SK-N-SH (cell line): ENCODE measurements around the gene GRIN2A.

Experiments used
- CTCF ChIP-seq: fragments of 200-600 bp; sonication (generic); IDR thresholded peaks from 2 replicates; pipeline ENCODE4 v1.6.1; 2017; ENCODE audit warnings: antibody characterized with exemption, mild to moderate bottlenecking, moderate library complexity
- MAX ChIP-seq: IDR thresholded peaks from 2 replicates; pipeline ENCODE4 v1.4.0; 2012; ENCODE audit warnings: low read depth
- POLR2AphosphoS5 ChIP-seq: IDR thresholded peaks from 2 replicates; pipeline ENCODE4 v1.6.1; 2012; ENCODE audit warnings: low read depth, low read length
- REST ChIP-seq: IDR thresholded peaks from 2 replicates; pipeline ENCODE4 v1.6.1; 2012; ENCODE audit warnings: mild to moderate bottlenecking, low read depth, low read length, moderate library complexity

- TF ChIP-seq MAX, result no peak
- no peak for TF ChIP-seq CTCF
- TF ChIP-seq REST, result no peak
- no peak for TF ChIP-seq POLR2AphosphoS5
These were observed 67.8 kb downstream of the GRIN2A start for GRCh38 chr16:10114409-10114808.
